KOPT-K1 (cell line): ENCODE results near the gene CT45A2.
"Not testable (repeated sequence)": the region's sequence is repeated elsewhere in the genome, so short reads cannot be mapped to it uniquely, and the experiment has no call there.

Experiments used
- H3K27ac ChIP-seq: fragments of 200-600 bp; sonication (generic); 2 replicates; pipeline ENCODE4 v1.5.1; 2016; ENCODE audit warnings: antibody characterized with exemption, mild to moderate bottlenecking, low read depth, low read length; ENCODE audit not compliant: poor library complexity, severe bottlenecking
- H3K36me3 ChIP-seq: fragments of 200-600 bp; sonication (generic); 2 replicates; pipeline ENCODE4 v1.5.1; 2017; ENCODE audit warnings: antibody characterized with exemption, mild to moderate bottlenecking, low read length, moderate library complexity; ENCODE audit not compliant: insufficient read depth
- H3K9me3 ChIP-seq: fragments of 200-600 bp; sonication (generic); 2 replicates; pipeline ENCODE4 v1.5.1; 2017; ENCODE audit warnings: antibody characterized with exemption, low read length, mild to moderate bottlenecking; ENCODE audit not compliant: insufficient read depth, poor library complexity, severe bottlenecking

The CT45A2 gene, protein sequence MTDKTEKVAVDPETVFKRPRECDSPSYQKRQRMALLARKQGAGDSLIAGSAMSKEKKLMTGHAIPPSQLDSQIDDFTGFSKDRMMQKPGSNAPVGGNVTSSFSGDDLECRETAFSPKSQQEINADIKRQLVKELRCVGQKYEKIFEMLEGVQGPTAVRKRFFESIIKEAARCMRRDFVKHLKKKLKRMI

DNA sequence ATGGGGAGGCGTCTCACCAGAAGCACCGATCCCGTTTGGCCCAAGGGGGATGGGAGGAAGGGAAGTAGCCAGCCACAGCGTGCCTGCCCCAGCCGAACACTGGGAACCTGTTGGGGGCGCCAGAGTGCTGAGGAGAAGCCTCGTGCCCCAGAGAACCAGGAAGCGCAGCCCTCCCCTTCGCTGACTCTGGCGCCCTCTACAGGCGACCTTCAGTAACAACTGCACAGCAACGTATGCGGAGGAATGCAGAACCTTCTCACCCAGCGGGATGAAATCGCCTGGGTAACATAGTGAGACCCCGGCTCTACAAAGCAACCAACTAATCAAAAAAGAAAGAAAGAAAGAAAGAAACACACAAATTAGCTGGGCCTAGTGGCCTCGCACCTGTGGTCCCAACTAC lies at the start of gene CT45A2:
Gene CT45A2, minus strand, starts transcription at position 101 of the 400 bp plus-strand sequence. CDS start 3,747 bp downstream, outside the sequence.
- not testable (repeated sequence) for H3K27ac ChIP-seq, H3K36me3 ChIP-seq, H3K9me3 ChIP-seq

- H3K36me3 ChIP-seq, H3K27ac ChIP-seq, H3K9me3 ChIP-seq: not testable (repeated sequence)
These were observed 34.6 kb upstream of the CT45A2 start, which contains the start of gene CT45A8 for GRCh38 chrX:135854438-135854837. Gene CT45A8 (minus strand): TSS chrX:135854538. CDS start chrX:135850783, 3,755 bp downstream.

DNA sequence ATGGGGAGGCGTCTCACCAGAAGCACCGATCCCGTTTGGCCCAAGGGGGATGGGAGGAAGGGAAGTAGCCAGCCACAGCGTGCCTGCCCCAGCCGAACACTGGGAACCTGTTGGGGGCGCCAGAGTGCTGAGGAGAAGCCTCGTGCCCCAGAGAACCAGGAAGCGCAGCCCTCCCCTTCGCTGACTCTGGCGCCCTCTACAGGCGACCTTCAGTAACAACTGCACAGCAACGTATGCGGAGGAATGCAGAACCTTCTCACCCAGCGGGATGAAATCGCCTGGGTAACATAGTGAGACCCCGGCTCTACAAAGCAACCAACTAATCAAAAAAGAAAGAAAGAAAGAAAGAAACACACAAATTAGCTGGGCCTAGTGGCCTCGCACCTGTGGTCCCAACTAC lies 17.4 kb upstream of the CT45A2 start, which contains the start of gene CT45A7:
Gene CT45A7, minus strand, starts transcription at position 101 of the 400 bp plus-strand sequence. CDS start 3,747 bp downstream, outside the sequence.
- not testable (repeated sequence) for H3K36me3 ChIP-seq, H3K27ac ChIP-seq

GRCh38 chrX:135802687-135803086 lies 17.1 kb downstream of the CT45A2 start, which contains the start of gene CT45A6:
Gene CT45A6 (minus strand): TSS chrX:135802787. CDS start chrX:135798993, 3,794 bp downstream.
- not testable (repeated sequence) for H3K27ac ChIP-seq, H3K9me3 ChIP-seq, H3K36me3 ChIP-seq

More for the DNA sequence above, 17.4 kb upstream of the CT45A2 start, which contains the start of gene CT45A7:
- H3K9me3 ChIP-seq = not testable (repeated sequence)

GRCh38 chrX:135785403-135785802 lies 34.4 kb downstream of the CT45A2 start, which contains the start of gene CT45A5:
Gene CT45A5 (minus strand): TSS chrX:135785503. CDS start chrX:135781729, 3,774 bp downstream.
- H3K9me3 ChIP-seq, H3K36me3 ChIP-seq, H3K27ac ChIP-seq: not testable (repeated sequence)

- H3K27ac ChIP-seq, H3K9me3 ChIP-seq, H3K36me3 ChIP-seq: not testable (repeated sequence)
These were observed 51.7 kb downstream of the CT45A2 start, which contains the start of gene CT45A3 for GRCh38 chrX:135768091-135768490. Gene CT45A3 (minus strand): TSS chrX:135768191. CDS start chrX:135764444, 3,747 bp downstream.
